Measurements from ENCODE around the gene SLC25A30. TPM values are rescaled to one million over a fixed set of nuclear protein-coding genes. Genes with fewer than 3 reads are reported as not detected.

Gene SLC25A30
- total and polyA plus RNA-seq, 4 donors = 5.4 to 59.2 (median 17.8) TPM

DNA sequence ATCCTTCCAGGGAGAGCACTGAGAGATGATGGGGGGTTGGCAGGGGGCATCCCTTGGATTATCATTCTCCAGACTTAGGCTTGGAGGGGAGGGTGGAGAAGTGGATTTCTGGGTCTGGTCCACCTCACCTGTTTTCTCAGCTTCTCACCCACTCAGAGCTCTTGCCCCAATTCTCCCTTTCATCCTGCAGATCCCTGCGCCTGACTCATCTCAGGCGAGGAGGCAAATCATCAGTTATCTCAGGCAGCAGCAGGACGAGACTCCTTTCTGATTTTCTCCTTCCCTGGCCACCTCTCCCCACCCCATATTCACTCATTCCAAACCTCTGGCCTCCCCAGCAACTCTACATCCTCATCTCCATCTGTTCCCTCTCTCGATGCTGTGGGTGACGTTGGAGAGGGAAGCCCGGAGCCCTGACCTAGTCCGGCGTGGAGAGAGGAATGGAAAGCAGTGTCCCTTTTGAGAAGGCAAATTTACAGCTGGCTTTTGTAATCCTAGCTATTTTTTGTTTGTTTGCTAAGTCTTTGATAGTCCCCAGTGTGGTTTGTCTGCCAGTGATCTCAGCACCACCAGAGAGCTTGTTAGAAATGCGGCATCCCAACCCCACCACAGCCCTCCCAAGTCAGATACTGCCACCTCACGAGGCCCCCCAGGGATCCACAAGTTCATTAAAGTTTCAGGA lies 53.2 kb downstream of the SLC25A30 start (continued):
- no peak for TF ChIP-seq EGR1 (IDR thresholded peaks at IDR 0.05; ENCODE audit: low read depth in 2 of 2)
- TF ChIP-seq, protein P1, sequence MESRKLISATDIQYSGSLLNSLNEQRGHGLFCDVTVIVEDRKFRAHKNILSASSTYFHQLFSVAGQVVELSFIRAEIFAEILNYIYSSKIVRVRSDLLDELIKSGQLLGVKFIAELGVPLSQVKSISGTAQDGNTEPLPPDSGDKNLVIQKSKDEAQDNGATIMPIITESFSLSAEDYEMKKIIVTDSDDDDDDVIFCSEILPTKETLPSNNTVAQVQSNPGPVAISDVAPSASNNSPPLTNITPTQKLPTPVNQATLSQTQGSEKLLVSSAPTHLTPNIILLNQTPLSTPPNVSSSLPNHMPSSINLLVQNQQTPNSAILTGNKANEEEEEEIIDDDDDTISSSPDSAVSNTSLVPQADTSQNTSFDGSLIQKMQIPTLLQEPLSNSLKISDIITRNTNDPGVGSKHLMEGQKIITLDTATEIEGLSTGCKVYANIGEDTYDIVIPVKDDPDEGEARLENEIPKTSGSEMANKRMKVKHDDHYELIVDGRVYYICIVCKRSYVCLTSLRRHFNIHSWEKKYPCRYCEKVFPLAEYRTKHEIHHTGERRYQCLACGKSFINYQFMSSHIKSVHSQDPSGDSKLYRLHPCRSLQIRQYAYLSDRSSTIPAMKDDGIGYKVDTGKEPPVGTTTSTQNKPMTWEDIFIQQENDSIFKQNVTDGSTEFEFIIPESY (IDR thresholded peaks at IDR 0.05) = no peak

DNA sequence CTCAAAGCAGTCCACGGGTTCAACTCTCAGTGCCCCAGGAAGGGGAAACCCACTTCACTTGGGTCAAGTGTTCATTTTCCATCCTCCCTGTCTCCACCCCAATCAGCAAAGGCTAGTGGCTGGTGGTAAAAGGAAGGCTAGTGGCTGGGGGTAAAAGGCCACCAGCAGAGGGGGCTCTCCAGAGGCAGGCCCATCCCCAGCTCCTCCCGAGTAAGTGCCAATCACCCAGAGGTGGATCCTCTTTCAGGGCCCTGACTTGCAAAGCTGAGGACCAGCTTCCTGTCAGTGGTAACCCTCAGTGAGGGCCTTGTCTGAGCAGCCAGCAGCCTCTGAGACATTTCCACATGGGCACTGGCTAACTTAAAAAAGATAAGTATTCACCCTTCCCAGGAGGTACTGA lies 55.2 kb downstream of the SLC25A30 start:
- Histone ChIP-seq H3K36me3 (ENCODE audit: control insufficient read depth in 4 of 4, insufficient read depth in 3 of 4, low read depth in 1 of 4, low read length in 3 of 4) (peaks cover 1 to 8% (median 6%) of the 10 kb centered on the region in 4 donors), H3K27ac (ENCODE audit: low read depth in 1 of 2, low read length in 2 of 2) (no peak overlapping the region), H3K4me1 (ENCODE audit: control insufficient read depth in 4 of 4, insufficient read depth in 4 of 4, low read length in 3 of 4) (no peaks in the 10 kb centered on the region), H3K4me3 (ENCODE audit: low read depth in 1 of 3, low read length in 3 of 3) (no peak overlapping the region), H3K27me3 (ENCODE audit: control insufficient read depth in 4 of 4, insufficient read depth in 4 of 4, low read length in 3 of 4) (no peaks in the 10 kb centered on the region), H3K9ac (ENCODE audit: low read depth in 1 of 2, low read length in 2 of 2) (no peak overlapping the region), H3K9me3 (ENCODE audit: control insufficient read depth in 4 of 4, low read length in 3 of 4) (no peaks in the 10 kb centered on the region)
- WGBS = 94% methylated on average over 2 of the region's 2 CpGs
- DNase-seq (ENCODE audit: low spot score) = no peak
- TF ChIP-seq HNF4G (IDR thresholded peaks at IDR 0.05) = no peak
- TF ChIP-seq RAD21 (IDR thresholded peaks at IDR 0.05) = no peak
- no peak for TF ChIP-seq YY1 (IDR thresholded peaks at IDR 0.05)
- no peak for TF ChIP-seq EGR1 (IDR thresholded peaks at IDR 0.05; ENCODE audit: low read depth in 2 of 2)
- TF ChIP-seq FOXA1 (IDR thresholded peaks at IDR 0.05) = no peak
- TF ChIP-seq RXRA (IDR thresholded peaks at IDR 0.05) = no peak
- TF ChIP-seq, protein P2, sequence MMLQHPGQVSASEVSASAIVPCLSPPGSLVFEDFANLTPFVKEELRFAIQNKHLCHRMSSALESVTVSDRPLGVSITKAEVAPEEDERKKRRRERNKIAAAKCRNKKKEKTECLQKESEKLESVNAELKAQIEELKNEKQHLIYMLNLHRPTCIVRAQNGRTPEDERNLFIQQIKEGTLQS (IDR thresholded peaks at IDR 0.05) = no peak
- TF ChIP-seq FOXA2 (IDR thresholded peaks at IDR 0.05) = no peak
- TF ChIP-seq SP1 (IDR thresholded peaks at IDR 0.05) = no peak
- no peak for TF ChIP-seq TAF1 (conservative IDR thresholded peaks at IDR 0.05)
- TF ChIP-seq, protein P3, sequence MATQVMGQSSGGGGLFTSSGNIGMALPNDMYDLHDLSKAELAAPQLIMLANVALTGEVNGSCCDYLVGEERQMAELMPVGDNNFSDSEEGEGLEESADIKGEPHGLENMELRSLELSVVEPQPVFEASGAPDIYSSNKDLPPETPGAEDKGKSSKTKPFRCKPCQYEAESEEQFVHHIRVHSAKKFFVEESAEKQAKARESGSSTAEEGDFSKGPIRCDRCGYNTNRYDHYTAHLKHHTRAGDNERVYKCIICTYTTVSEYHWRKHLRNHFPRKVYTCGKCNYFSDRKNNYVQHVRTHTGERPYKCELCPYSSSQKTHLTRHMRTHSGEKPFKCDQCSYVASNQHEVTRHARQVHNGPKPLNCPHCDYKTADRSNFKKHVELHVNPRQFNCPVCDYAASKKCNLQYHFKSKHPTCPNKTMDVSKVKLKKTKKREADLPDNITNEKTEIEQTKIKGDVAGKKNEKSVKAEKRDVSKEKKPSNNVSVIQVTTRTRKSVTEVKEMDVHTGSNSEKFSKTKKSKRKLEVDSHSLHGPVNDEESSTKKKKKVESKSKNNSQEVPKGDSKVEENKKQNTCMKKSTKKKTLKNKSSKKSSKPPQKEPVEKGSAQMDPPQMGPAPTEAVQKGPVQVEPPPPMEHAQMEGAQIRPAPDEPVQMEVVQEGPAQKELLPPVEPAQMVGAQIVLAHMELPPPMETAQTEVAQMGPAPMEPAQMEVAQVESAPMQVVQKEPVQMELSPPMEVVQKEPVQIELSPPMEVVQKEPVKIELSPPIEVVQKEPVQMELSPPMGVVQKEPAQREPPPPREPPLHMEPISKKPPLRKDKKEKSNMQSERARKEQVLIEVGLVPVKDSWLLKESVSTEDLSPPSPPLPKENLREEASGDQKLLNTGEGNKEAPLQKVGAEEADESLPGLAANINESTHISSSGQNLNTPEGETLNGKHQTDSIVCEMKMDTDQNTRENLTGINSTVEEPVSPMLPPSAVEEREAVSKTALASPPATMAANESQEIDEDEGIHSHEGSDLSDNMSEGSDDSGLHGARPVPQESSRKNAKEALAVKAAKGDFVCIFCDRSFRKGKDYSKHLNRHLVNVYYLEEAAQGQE (IDR thresholded peaks at IDR 0.05) = no peak
- no peak for TF ChIP-seq NR2F2 (IDR thresholded peaks at IDR 0.05)

DNA sequence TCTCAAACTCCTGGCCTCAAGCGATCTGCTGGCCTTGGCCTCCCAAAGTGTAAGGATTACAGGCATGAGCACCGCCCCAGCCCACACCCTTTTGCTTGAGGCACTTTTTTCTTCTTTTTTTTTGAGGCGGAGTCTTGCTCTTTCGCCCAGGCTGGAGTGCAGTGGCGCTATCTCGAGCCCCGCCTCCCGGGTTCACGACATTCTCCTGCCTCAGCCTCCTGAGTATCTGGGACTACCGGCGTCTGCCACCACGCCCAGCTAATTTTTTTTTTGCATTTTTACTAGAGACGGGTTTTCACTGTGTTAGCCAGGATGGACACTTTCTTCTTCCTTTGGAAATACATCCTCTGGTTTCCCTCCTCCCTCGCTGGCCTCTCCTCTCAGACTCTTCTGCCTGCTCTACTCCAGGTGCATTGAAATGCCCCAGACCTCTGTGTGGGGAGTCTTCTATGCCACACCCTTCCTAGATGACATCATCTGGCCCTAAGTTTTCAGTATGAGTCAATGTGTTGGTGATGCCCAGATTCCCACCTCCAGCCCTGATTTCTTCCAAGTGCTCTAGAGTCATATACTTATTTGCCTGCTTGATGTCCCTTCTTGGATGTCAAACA lies 56.5 kb downstream of the SLC25A30 start:
- Histone ChIP-seq H3K9ac (ENCODE audit: low read depth in 1 of 2, low read length in 2 of 2) (no peak overlapping the region), H3K9me3 (ENCODE audit: control insufficient read depth in 4 of 4, low read length in 3 of 4) (no peaks in the 10 kb centered on the region), H3K27me3 (ENCODE audit: control insufficient read depth in 4 of 4, insufficient read depth in 4 of 4, low read length in 3 of 4) (no peaks in the 10 kb centered on the region), H3K4me3 (ENCODE audit: low read depth in 1 of 3, low read length in 3 of 3) (no peak overlapping the region), H3K27ac (ENCODE audit: low read depth in 1 of 2, low read length in 2 of 2) (no peak overlapping the region), H3K36me3 (ENCODE audit: control insufficient read depth in 4 of 4, insufficient read depth in 3 of 4, low read depth in 1 of 4, low read length in 3 of 4) (peaks cover 1 to 13% (median 11%) of the 10 kb centered on the region in 4 donors), H3K4me1 (ENCODE audit: control insufficient read depth in 4 of 4, insufficient read depth in 4 of 4, low read length in 3 of 4) (no peaks in the 10 kb centered on the region)
- TF ChIP-seq FOXA2 (IDR thresholded peaks at IDR 0.05) (no peak), HNF4G (IDR thresholded peaks at IDR 0.05) (no peak), SP1 (IDR thresholded peaks at IDR 0.05) (no peak), GABPA (IDR thresholded peaks at IDR 0.05 in 1 of 2, conservative IDR thresholded peaks at IDR 0.05 in 1 of 2) (no peak), HNF4A (conservative IDR thresholded peaks at IDR 0.05) (no peak), TAF1 (conservative IDR thresholded peaks at IDR 0.05) (no peak)
- TF ChIP-seq, protein P4, sequence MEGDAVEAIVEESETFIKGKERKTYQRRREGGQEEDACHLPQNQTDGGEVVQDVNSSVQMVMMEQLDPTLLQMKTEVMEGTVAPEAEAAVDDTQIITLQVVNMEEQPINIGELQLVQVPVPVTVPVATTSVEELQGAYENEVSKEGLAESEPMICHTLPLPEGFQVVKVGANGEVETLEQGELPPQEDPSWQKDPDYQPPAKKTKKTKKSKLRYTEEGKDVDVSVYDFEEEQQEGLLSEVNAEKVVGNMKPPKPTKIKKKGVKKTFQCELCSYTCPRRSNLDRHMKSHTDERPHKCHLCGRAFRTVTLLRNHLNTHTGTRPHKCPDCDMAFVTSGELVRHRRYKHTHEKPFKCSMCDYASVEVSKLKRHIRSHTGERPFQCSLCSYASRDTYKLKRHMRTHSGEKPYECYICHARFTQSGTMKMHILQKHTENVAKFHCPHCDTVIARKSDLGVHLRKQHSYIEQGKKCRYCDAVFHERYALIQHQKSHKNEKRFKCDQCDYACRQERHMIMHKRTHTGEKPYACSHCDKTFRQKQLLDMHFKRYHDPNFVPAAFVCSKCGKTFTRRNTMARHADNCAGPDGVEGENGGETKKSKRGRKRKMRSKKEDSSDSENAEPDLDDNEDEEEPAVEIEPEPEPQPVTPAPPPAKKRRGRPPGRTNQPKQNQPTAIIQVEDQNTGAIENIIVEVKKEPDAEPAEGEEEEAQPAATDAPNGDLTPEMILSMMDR (IDR thresholded peaks at IDR 0.05; ENCODE audit: low read depth, low read length, missing input control) = no peak
- TF ChIP-seq, protein P3 (IDR thresholded peaks at IDR 0.05) = no peak
- DNase-seq (ENCODE audit: low spot score) = no peak
- WGBS = 95% methylated on average over 14 of the region's 14 CpGs
